Measurements from ENCODE around the gene MBTPS2.

The MBTPS2 gene

DNA sequence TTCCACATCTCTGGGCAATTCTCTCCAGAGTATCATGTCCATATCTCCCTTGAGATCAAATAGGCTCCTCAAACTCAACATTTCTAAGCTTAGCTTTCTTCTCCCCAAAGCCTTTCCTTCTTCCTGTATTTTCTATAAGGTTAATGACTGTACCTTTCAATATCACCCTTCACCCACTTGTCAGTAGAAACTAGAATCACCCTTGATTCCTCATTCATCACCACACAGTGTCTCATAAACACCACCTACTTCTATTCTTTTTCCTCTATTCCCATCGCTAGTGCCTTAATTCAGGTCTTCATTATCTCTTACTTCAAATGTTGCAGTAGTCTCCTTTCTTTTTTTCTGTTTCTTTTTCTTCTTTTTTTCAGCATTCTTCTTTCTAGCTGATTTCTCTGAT is 72.8 kb downstream of the MBTPS2 start:
- Histone ChIP-seq H3K9ac (ENCODE audit: low read depth, low read length) (no peak overlapping the region), H3K27me3 (ENCODE audit: control insufficient read depth, insufficient read depth, low read length) (no peaks in the 10 kb centered on the region), H3K9me3 (ENCODE audit: control insufficient read depth, insufficient read depth, low read length) (no peaks in the 10 kb centered on the region), H3K36me3 (ENCODE audit: control insufficient read depth, insufficient read depth, low read length) (no peaks in the 10 kb centered on the region), H3K4me1 (ENCODE audit: control insufficient read depth, insufficient read depth, low read length) (no peaks in the 10 kb centered on the region), H3K4me3 (ENCODE audit: low read depth, low read length) (no peak overlapping the region)

DNA sequence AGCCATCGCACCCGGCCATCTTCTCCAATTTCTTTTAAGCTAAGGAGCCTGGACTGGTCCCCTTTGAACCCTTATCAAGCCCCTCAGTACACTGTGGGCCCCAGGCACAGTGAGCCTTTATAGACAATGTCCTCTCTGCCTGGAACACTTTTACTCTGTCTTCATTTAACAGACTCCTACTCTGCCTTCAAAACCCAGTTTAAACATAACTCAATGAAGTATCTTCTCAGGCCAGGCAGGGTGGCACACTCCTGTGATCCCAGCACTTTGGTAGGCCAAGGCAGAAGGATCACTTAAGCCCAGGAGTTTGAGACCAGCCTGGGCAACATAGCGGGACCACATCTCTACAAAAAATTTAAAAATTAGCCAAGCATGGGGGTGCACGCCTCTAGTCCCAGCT is 73.6 kb downstream of the MBTPS2 start:
- no peaks in the 10 kb centered on the region for H3K36me3 ChIP-seq (ENCODE audit: control insufficient read depth, insufficient read depth, low read length)

DNA sequence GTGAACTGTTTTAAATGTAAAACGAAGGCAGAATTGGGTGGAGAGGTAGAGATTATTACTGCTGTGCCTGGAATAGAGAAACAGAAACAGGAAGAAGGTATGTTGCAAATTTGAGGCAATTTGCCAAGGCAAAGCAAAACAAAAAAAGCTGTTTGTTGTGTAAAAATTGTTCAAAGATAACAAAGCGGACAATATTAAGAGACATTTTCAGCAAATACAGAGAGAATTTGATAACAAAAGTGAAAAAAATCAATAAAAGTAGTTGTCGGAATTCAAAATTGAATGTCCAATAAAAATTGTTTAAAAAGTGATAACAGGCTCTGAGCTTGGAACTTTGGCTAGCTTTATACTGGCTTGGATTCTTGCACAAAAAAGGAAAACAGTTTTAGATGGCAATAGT is 86.7 kb downstream of the MBTPS2 start:
- no peak overlapping the region for H3K9ac ChIP-seq (ENCODE audit: low read depth, low read length)
- no peaks in the 10 kb centered on the region for H3K27me3 ChIP-seq (ENCODE audit: control insufficient read depth, insufficient read depth, low read length)
- no peaks in the 10 kb centered on the region for H3K9me3 ChIP-seq (ENCODE audit: control insufficient read depth, insufficient read depth, low read length)
- H3K4me3 ChIP-seq (ENCODE audit: low read depth, low read length) = no peak overlapping the region
- peaks cover 11% of the 10 kb centered on the region for H3K4me1 ChIP-seq (ENCODE audit: control insufficient read depth, insufficient read depth, low read length)
- H3K36me3 ChIP-seq (ENCODE audit: control insufficient read depth, insufficient read depth, low read length) = no peaks in the 10 kb centered on the region

More for the DNA sequence above, 73.6 kb downstream of the MBTPS2 start:
- H3K9me3 ChIP-seq (ENCODE audit: control insufficient read depth, insufficient read depth, low read length) = no peaks in the 10 kb centered on the region
- no peaks in the 10 kb centered on the region for H3K4me1 ChIP-seq (ENCODE audit: control insufficient read depth, insufficient read depth, low read length)
- no peak overlapping the region for H3K4me3 ChIP-seq (ENCODE audit: low read depth, low read length)
- H3K27me3 ChIP-seq (ENCODE audit: control insufficient read depth, insufficient read depth, low read length) = no peaks in the 10 kb centered on the region
- H3K9ac ChIP-seq (ENCODE audit: low read depth, low read length) = no peak overlapping the region

GRCh38 chrX:21926527-21927278 is 87.3 kb downstream of the MBTPS2 start:
- Histone ChIP-seq H3K4me3 (ENCODE audit: low read depth, low read length) (no peak overlapping the region), H3K9ac (ENCODE audit: low read depth, low read length) (no peak overlapping the region), H3K36me3 (ENCODE audit: control insufficient read depth, insufficient read depth, low read length) (no peaks in the 10 kb centered on the region), H3K27me3 (ENCODE audit: control insufficient read depth, insufficient read depth, low read length) (no peaks in the 10 kb centered on the region), H3K9me3 (ENCODE audit: control insufficient read depth, insufficient read depth, low read length) (no peaks in the 10 kb centered on the region), H3K4me1 (ENCODE audit: control insufficient read depth, insufficient read depth, low read length) (peaks cover 11% of the 10 kb centered on the region)

- Histone ChIP-seq H3K9me3 (ENCODE audit: control insufficient read depth, insufficient read depth, low read length) (no peaks in the 10 kb centered on the region), H3K4me1 (ENCODE audit: control insufficient read depth, insufficient read depth, low read length) (peaks cover 11% of the 10 kb centered on the region), H3K27me3 (ENCODE audit: control insufficient read depth, insufficient read depth, low read length) (no peaks in the 10 kb centered on the region), H3K36me3 (ENCODE audit: control insufficient read depth, insufficient read depth, low read length) (no peaks in the 10 kb centered on the region), H3K4me3 (ENCODE audit: low read depth, low read length) (no peak overlapping the region), H3K9ac (ENCODE audit: low read depth, low read length) (no peak overlapping the region)
Measured at GRCh38 chrX:21929209-21929608, 89.8 kb downstream of the MBTPS2 start.

GRCh38 chrX:21930986-21931385 is 91.6 kb downstream of the MBTPS2 start:
- Histone ChIP-seq H3K4me1 (ENCODE audit: control insufficient read depth, insufficient read depth, low read length) (peaks cover 11% of the 10 kb centered on the region), H3K36me3 (ENCODE audit: control insufficient read depth, insufficient read depth, low read length) (no peaks in the 10 kb centered on the region), H3K4me3 (ENCODE audit: low read depth, low read length) (no peak overlapping the region)

GRCh38 chrX:21932292-21933002 is 93.0 kb downstream of the MBTPS2 start:
- Histone ChIP-seq H3K4me3 (ENCODE audit: low read depth, low read length) (no peak overlapping the region), H3K36me3 (ENCODE audit: control insufficient read depth, insufficient read depth, low read length) (no peaks in the 10 kb centered on the region), H3K9ac (ENCODE audit: low read depth, low read length) (no peak overlapping the region), H3K4me1 (ENCODE audit: control insufficient read depth, insufficient read depth, low read length) (peaks cover 3% of the 10 kb centered on the region), H3K9me3 (ENCODE audit: control insufficient read depth, insufficient read depth, low read length) (no peaks in the 10 kb centered on the region), H3K27me3 (ENCODE audit: control insufficient read depth, insufficient read depth, low read length) (no peaks in the 10 kb centered on the region)

More at GRCh38 chrX:21930986-21931385, 91.6 kb downstream of the MBTPS2 start:
- no peaks in the 10 kb centered on the region for H3K27me3 ChIP-seq (ENCODE audit: control insufficient read depth, insufficient read depth, low read length)
- H3K9ac ChIP-seq (ENCODE audit: low read depth, low read length) = no peak overlapping the region
- H3K9me3 ChIP-seq (ENCODE audit: control insufficient read depth, insufficient read depth, low read length) = no peaks in the 10 kb centered on the region

- H3K4me1 ChIP-seq (ENCODE audit: control insufficient read depth, insufficient read depth, low read length) = no peaks in the 10 kb centered on the region
Measured at GRCh38 chrX:21933077-21933476, 93.7 kb downstream of the MBTPS2 start.

DNA sequence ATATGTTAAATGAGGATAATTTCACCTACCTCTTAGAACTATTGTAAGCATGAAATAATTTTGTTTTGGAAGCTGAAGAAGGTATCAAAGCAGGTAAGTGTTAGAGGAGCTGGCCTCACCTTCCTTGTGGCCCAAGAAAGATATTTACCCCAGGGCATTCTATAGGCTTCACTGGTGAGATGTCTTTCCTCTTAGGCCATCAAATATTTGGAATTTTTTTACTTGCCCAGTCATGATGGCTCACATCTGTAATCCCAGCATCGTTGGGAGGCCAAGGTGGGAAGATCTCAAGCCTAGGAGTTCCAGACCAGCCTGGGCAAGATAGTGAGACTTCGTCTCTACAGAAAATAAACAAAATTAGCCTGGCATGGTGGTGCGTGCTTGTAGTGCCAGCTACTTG is 95.0 kb downstream of the MBTPS2 start:
- no peaks in the 10 kb centered on the region for H3K4me1 ChIP-seq (ENCODE audit: control insufficient read depth, insufficient read depth, low read length)
- H3K36me3 ChIP-seq (ENCODE audit: control insufficient read depth, insufficient read depth, low read length) = no peaks in the 10 kb centered on the region
- H3K9me3 ChIP-seq (ENCODE audit: control insufficient read depth, insufficient read depth, low read length) = no peaks in the 10 kb centered on the region
- no peak overlapping the region for H3K4me3 ChIP-seq (ENCODE audit: low read depth, low read length)
- no peaks in the 10 kb centered on the region for H3K27me3 ChIP-seq (ENCODE audit: control insufficient read depth, insufficient read depth, low read length)
- no peak overlapping the region for H3K9ac ChIP-seq (ENCODE audit: low read depth, low read length)

More at GRCh38 chrX:21933077-21933476, 93.7 kb downstream of the MBTPS2 start:
- H3K4me3 ChIP-seq (ENCODE audit: low read depth, low read length) = no peak overlapping the region
- H3K9ac ChIP-seq (ENCODE audit: low read depth, low read length) = no peak overlapping the region
- no peaks in the 10 kb centered on the region for H3K9me3 ChIP-seq (ENCODE audit: control insufficient read depth, insufficient read depth, low read length)
- no peaks in the 10 kb centered on the region for H3K27me3 ChIP-seq (ENCODE audit: control insufficient read depth, insufficient read depth, low read length)
- H3K36me3 ChIP-seq (ENCODE audit: control insufficient read depth, insufficient read depth, low read length) = no peaks in the 10 kb centered on the region

All from iPS-15b (cell line).